ENCODE results near the gene OR13J1.

OR13J1 gene

GRCh38 chr9:35832814-35833213 is 37.4 kb downstream of the OR13J1 start:
- no peak for DNase-seq (ENCODE audit: low read depth in 2 of 2)

DNA sequence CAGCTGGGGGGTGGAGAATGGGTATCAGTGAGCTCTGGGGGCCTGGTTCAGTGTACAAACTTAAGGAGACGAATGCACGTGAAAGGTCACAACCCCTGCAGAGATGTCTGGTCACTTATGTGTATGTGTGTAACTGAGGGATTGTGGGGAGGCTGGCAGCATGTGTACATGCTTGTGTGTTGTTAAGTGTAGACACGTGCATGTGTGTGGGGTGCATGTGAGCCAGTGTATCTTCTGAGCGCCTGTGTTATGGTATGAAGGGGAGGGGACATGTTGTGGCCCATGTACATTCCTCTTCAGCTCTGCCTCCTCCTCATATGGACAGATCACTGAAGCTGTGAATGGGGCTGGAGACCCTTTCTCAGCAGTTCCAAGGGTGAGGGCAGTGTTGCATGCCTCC is 39.2 kb downstream of the OR13J1 start:
- no peak for DNase-seq (ENCODE audit: low read depth in 2 of 2)

GRCh38 chr9:35829764-35830096 is 40.5 kb downstream of the OR13J1 start:
- DNase-seq (ENCODE audit: low read depth in 2 of 2), result no peak

DNA sequence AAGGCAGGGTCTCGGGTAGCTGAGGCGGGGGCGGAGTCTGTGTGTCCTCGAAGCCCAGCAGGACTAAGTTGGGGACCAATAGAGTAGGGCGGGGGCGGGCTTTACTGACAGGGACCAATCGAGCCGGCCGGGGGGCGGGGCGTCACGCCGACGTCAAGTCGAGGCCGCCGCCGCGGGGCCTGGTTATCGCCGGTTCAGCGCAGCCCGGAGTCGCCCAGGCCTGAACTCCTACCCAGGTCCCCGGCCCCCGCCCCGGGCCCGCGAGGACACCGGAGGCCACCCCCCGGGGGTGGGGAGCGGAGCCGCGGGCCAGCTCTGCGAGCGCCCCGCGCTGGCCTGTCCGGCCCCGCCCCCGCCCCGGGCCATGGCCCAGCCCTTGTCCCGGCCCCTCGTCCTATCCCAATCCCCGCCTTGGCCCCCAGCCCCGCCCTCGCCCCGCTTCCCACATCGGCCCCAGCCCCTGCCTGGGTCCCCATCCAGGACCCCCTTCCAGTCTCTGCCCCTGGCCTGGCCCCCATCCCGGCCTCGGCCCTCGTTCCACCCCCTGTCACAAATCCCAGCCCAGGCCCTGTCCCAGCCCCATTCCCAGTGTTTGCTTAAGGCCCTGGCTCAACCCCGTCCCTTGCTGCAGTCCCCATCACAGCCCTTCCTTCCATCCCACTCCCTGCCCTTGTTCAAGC is 41.0 kb downstream of the OR13J1 start, which contains the start of gene TMEM8B:
Gene TMEM8B (plus strand): TSS at position 145 of the 680 bp plus-strand sequence. CDS start 220 bp downstream, at position 365.
- DNase-seq (ENCODE audit: low read depth in 2 of 2), result peak; percentile 93 to 95

DNA sequence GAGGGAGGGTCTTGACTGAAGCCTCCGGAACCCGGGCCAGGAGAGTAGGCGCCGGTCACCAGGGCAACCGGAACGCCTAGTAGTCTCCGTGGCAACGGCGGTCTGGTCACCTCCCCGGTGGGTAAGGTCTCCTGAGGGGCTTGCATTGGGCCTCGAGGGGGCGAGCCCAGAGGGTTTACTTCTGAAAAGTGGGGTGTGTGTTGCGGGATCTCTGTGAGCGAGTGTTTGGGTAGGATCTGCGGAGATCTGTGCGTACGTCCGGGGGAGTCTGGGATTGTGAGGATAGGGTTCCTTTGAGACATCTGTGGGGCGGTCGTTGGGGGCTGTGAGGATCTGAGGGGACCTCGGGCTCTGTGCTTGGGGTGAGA is 41.5 kb downstream of the OR13J1 start, which contains the start of gene FAM221B:
Gene FAM221B (minus strand): TSS at position 17 of the 368 bp plus-strand sequence. CDS start 2,571 bp downstream, outside the sequence.
- no peak for DNase-seq (ENCODE audit: low read depth in 2 of 2)

- DNase-seq (ENCODE audit: low read depth in 2 of 2), result no peak
Measured at GRCh38 chr9:35827486-35827885, 42.7 kb downstream of the OR13J1 start.

DNA sequence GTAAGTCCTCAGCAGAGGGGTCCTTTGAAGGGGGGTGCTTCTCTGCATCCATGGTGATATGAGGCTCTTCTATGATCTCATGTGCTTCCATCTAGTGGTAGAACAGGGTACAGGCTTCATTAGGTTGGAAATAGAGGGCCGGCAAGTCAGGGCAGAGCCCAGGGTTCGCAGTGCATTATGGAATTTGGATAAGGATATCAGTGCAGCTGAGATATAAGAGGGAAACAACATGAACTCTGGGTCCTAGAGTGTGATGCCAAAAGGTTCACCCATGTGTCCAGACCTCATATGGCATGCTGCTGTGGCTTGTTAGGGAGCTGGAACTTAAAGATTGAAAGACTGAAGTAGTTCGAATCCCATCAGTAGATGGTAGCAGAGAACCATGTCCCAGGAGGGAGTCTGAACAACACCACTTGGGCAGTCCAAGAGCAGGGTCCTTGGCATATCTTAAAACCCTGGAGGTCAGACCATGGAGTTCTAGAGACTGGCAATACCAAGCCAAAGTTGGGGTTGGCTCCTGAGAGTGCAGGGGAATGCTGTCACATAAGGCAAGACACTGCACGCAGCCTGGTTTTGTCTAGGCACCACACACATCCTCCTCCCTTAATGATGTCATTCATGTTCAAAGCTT is 44.0 kb downstream of the OR13J1 start:
- DNase-seq (ENCODE audit: low read depth in 2 of 2), result no peak

GRCh38 chr9:35822926-35823325 is 47.3 kb downstream of the OR13J1 start:
- DNase-seq (ENCODE audit: low read depth in 2 of 2), result no peak

DNA sequence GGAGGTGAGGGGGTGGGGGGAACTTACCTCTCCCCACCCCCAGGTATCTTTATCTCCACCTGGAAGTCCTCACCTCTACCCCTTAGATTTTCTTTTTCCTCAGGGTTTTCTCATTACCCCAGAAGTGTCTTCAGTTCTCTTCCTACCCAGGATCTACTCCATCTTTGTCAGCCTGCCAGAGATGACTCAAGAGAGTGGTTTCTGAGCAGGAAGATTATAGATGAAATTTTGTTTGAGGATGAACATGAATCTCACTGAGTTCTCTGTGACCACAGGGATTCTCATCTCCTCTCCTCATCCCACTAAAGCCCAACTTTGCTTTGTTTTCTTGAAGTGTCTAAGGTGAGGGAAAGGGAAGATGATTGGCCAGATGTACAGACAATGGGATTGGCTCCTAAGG is 50.1 kb downstream of the OR13J1 start:
- DNase-seq (ENCODE audit: low read depth in 2 of 2), result no peak
